GM03348 (cell line): Measurements from ENCODE around the gene TEPSIN.

Source experiments
- DNase-seq: peaks from one replicate; pipeline ENCODE4 v3.0.0; 2012; ENCODE audit warnings: low spot score

Gene TEPSIN

GRCh38 chr17:81221371-81221841 lies 17.4 kb downstream of the TEPSIN start:
- DNase-seq: no peak

- DNase-seq: no peak
Observed at GRCh38 chr17:81219476-81220180, 19.2 kb downstream of the TEPSIN start.

GRCh38 chr17:81218991-81219390 lies 19.9 kb downstream of the TEPSIN start:
- DNase-seq: no peak

GRCh38 chr17:81218459-81218858 lies 20.4 kb downstream of the TEPSIN start:
- DNase-seq: no peak

GRCh38 chr17:81217491-81217890 lies 21.4 kb downstream of the TEPSIN start:
- no peak for DNase-seq

GRCh38 chr17:81213978-81214377 lies 24.9 kb downstream of the TEPSIN start:
- DNase-seq: no peak

- DNase-seq: no peak
Observed at GRCh38 chr17:81212365-81212764, 26.5 kb downstream of the TEPSIN start.

GRCh38 chr17:81210868-81211267 lies 28.0 kb downstream of the TEPSIN start:
- no peak for DNase-seq

- no peak for DNase-seq
Observed at GRCh38 chr17:81210466-81210865, 28.4 kb downstream of the TEPSIN start.

GRCh38 chr17:81209141-81209540 lies 29.7 kb downstream of the TEPSIN start:
- DNase-seq: no peak

GRCh38 chr17:81208651-81209050 lies 30.2 kb downstream of the TEPSIN start:
- DNase-seq: no peak

- DNase-seq: no peak
Observed at GRCh38 chr17:81207610-81208581, 31.0 kb downstream of the TEPSIN start.

GRCh38 chr17:81206657-81207056 lies 32.2 kb downstream of the TEPSIN start:
- no peak for DNase-seq

- DNase-seq: no peak
Observed at GRCh38 chr17:81206166-81206565, 32.7 kb downstream of the TEPSIN start.

- no peak for DNase-seq
Observed at GRCh38 chr17:81204578-81204977, 34.3 kb downstream of the TEPSIN start.

GRCh38 chr17:81203136-81203535 lies 35.7 kb downstream of the TEPSIN start:
- no peak for DNase-seq

GRCh38 chr17:81202318-81202717 lies 36.5 kb downstream of the TEPSIN start:
- DNase-seq: no peak

- peak; percentile 86 for DNase-seq
Observed at GRCh38 chr17:81200695-81201580, 37.9 kb downstream of the TEPSIN start.

GRCh38 chr17:81200201-81200600 lies 38.7 kb downstream of the TEPSIN start:
- no peak for DNase-seq

- no peak for DNase-seq
Observed at GRCh38 chr17:81199482-81199830, 39.4 kb downstream of the TEPSIN start.

- DNase-seq: no peak
Observed at GRCh38 chr17:81198826-81199481, 39.9 kb downstream of the TEPSIN start.
